K562 (cell line): Measurements from ENCODE around the gene FRMD3. TPM values are rescaled to one million over a fixed set of nuclear protein-coding genes. Genes with fewer than 3 reads are reported as not detected.

Experiments used
- ATAC-seq: fragments of 200-7000 bp; cut with Tn5 transposase; 3 replicates; pipeline ENCODE4 v1.9.1; 2020; ENCODE audit warnings: moderate library complexity
- BruUV-seq: library from RNA; stranded (reverse); fragments of 400-500 nt; replicated peaks from 2 replicates; lab custom pipeline; 2021; lab: Mats Ljungman, UMichigan
- CTCF ChIA-PET: fragments of 300-600 bp; formaldehyde crosslinking; extraction: SDS; loops from one replicate; lab custom pipeline; 2021; ENCODE audit warnings: low intra/inter-chr PET ratio; lab: Yijun Ruan, JAX
- POLR2A ChIA-PET: fragments of 300-600, 350-650 bp; sonication (Branson Sonifier 250); formaldehyde crosslinking; extraction: SDS; loops from one replicate; lab custom pipeline; 2021; ENCODE audit warnings: antibody characterized with exemption, inconsistent platforms; lab: Yijun Ruan, JAX
- DNase-seq, 4 experiments: peaks; one replicate each; pipeline versions ENCODE4 v3.0.0 to v3.0.0-alpha.2; 2011 to 2018; ENCODE audit warnings: low spot score in 3 of 4, mixed read lengths in 3 of 4; ENCODE audit errors: extremely low read depth in 1 of 4
- FAIRE-seq: peaks from 2 replicates; lab custom pipeline; 2011; peaks lifted over from hg19 to GRCh38; lab: Jason Lieb, UNC
- H2AFZ ChIP-seq: 2 replicates; pipeline ENCODE4 v1.6.0; 2011; ENCODE audit warnings: low read depth, low read length, control low read depth, inconsistent platforms
- H3K27ac ChIP-seq: fragments of 200-600 bp; 3 replicates; pipeline ENCODE4 v1.8.0; 2011; ENCODE audit warnings: low read depth, mild to moderate bottlenecking, control low read depth, inconsistent platforms, low read length, moderate library complexity, mixed read lengths; ENCODE audit errors: extremely low read depth
- H3K27me3 ChIP-seq, 2 experiments: fragments of 300-600 bp in 1 of 2; 2 replicates in 1 of 2; 3 replicates in 1 of 2; pipeline versions ENCODE4 v1.6.0 to v1.8.0; 2011; ENCODE audit warnings: inconsistent platforms in 2 of 2, low read length in 2 of 2, mild to moderate bottlenecking in 1 of 2, mixed read lengths in 1 of 2, moderate library complexity in 1 of 2; ENCODE audit not compliant: control insufficient read depth in 2 of 2, insufficient read depth in 2 of 2
- H3K36me3 ChIP-seq: fragments of 300-600 bp; 3 replicates; pipeline ENCODE4 v1.8.0; 2011; ENCODE audit warnings: mild to moderate bottlenecking, low read length, inconsistent platforms; ENCODE audit not compliant: control insufficient read depth, insufficient read depth
- H3K4me1 ChIP-seq, 2 experiments: fragments of 200-600 bp in 1 of 2; replicated peaks in 1 of 2; 2 replicates in 1 of 2; 3 replicates in 1 of 2; pipeline versions ENCODE4 v1.5.1 to v1.8.0; 2011; ENCODE audit warnings: inconsistent platforms in 2 of 2, low read length in 2 of 2, mild to moderate bottlenecking in 1 of 2, mixed read lengths in 1 of 2, moderate library complexity in 1 of 2; ENCODE audit not compliant: control insufficient read depth in 2 of 2, insufficient read depth in 2 of 2
- H3K4me2 ChIP-seq: 2 replicates; pipeline ENCODE4 v1.6.1; 2011; ENCODE audit warnings: low read length, control low read depth, inconsistent platforms, mixed read lengths; ENCODE audit not compliant: insufficient read depth
- H3K4me3 ChIP-seq: fragments of 200-600 bp; sonication (generic), shearing (Covaris generic); 2 replicates; pipeline ENCODE4 v1.5.1; 2016; ENCODE audit warnings: control low read depth, inconsistent platforms
- H3K79me2 ChIP-seq: fragments of 200-600 bp; 3 replicates; pipeline ENCODE4 v1.8.0; 2011; ENCODE audit warnings: low read length, inconsistent platforms; ENCODE audit not compliant: control insufficient read depth, insufficient read depth
- H3K9ac ChIP-seq, 2 experiments: 2 replicates each; pipeline versions ENCODE4 v1.6.0 to v1.6.1; 2011; ENCODE audit warnings: low read depth in 2 of 2, low read length in 2 of 2, control low read depth in 1 of 2, inconsistent platforms in 1 of 2, mild to moderate bottlenecking in 1 of 2, mixed read lengths in 1 of 2; ENCODE audit not compliant: insufficient read depth in 1 of 2
- H3K9me1 ChIP-seq: one replicate; pipeline ENCODE4 v1.6.0; 2011; ENCODE audit warnings: inconsistent platforms, mild to moderate bottlenecking, low read length, moderate library complexity; ENCODE audit not compliant: control insufficient read depth, insufficient read depth
- H3K9me3 ChIP-seq: replicated peaks from 2 replicates; pipeline ENCODE4 v1.5.1; 2011; ENCODE audit warnings: low read depth, low read length, inconsistent platforms; ENCODE audit not compliant: control insufficient read depth, insufficient read depth
- H4K20me1 ChIP-seq: replicated peaks from 2 replicates; pipeline ENCODE4 v1.6.1; 2011; ENCODE audit warnings: low read length, inconsistent platforms, mixed read lengths; ENCODE audit not compliant: control insufficient read depth, insufficient read depth
- NRF1 ChIP-seq, 2 experiments: fragments of 450-650 bp; IDR thresholded peaks in 1 of 2; conservative IDR thresholded peaks in 1 of 2; 2 replicates each; pipeline ENCODE4 v1.6.1; 2014; ENCODE audit warnings: mild to moderate bottlenecking in 2 of 2
- TEAD4 ChIP-seq, 2 experiments: sonication (generic) in 1 of 2; formaldehyde crosslinking in 1 of 2; IDR thresholded peaks; 2 replicates each; pipeline versions ENCODE4 v1.6.1 to v1.8.0; 2012 to 2022; ENCODE audit warnings: borderline replicate concordance in 1 of 2, inconsistent platforms in 1 of 2, low read length in 1 of 2, mild to moderate bottlenecking in 1 of 2, missing genetic modification reagents in 1 of 2
- ZNF224 ChIP-seq: sonication (generic); formaldehyde crosslinking; IDR thresholded peaks from 2 replicates; pipeline ENCODE4 v1.8.0; 2022; ENCODE audit warnings: mild to moderate bottlenecking, missing genetic modification reagents
- ZNF277 ChIP-seq: fragments of 250-450 bp; sonication (Bioruptor Pico); IDR thresholded peaks from 2 replicates; pipeline ENCODE4 v1.8.0; 2022; ENCODE audit warnings: inconsistent platforms, mild to moderate bottlenecking, moderate library complexity, borderline replicate concordance
- ZNF740 ChIP-seq, 3 experiments: fragments of 200-800 bp in 1 of 3; sonication (Bioruptor generic) in 1 of 3; sonication (generic) in 1 of 3; formaldehyde crosslinking in 1 of 3; IDR thresholded peaks; 2 replicates each; pipeline versions ENCODE4 v1.6.1 to v1.8.0; 2016 to 2022; ENCODE audit warnings: mild to moderate bottlenecking in 2 of 3, missing compliant biosample characterization in 2 of 3, missing genetic modification characterization in 2 of 3, missing genetic modification reagents in 1 of 3
- ZSCAN32 ChIP-seq: fragments of 450-650 bp; formaldehyde crosslinking; IDR thresholded peaks from 2 replicates; pipeline ENCODE4 v1.4.0; 2020; ENCODE audit warnings: mild to moderate bottlenecking, moderate library complexity
- WGBS: fragments of 100-300 bp; shearing (Covaris generic); methylation state at CpG from one replicate; pipeline ENCODE4 v1.1.6; 2016; ENCODE audit warnings: low coverage, mixed read lengths; ENCODE audit not compliant: insufficient coverage; ENCODE audit errors: missing lambda C conversion rate; 5-methylcytosine and 5-hydroxymethylcytosine counted together
- in situ Hi-C: fragments of 300-500 bp; cut with MboI; formaldehyde crosslinking; loops from 4 replicates; pipeline ENCODE4 v1.15.0; 2018; ENCODE audit warnings: inconsistent platforms, mixed read lengths
- intact Hi-C: fragments of 100-400 bp; cut with micrococcal nuclease; formaldehyde crosslinking; loops from 2 replicates; pipeline ENCODE4 v1.14.2; 2022
- polyA plus RNA-seq, 8 experiments: library from polyadenylated mRNA; depleted of rRNA in 4 of 8; stranded (reverse) in 5 of 8; unstranded in 3 of 8; fragments of >200 nt; fragmentation: Nextera tagmentation in 2 of 8; fragmentation: Illumina TruSeq in 1 of 8; extraction: Ambion mirVana in 2 of 8; extraction: Trizol in 1 of 8; gene quantifications; 2 replicates each; pipeline versions ENCODE4 v1.2.1 to v1.2.3, GENCODE V29; 2011 to 2014; ENCODE audit warnings: inconsistent platforms in 1 of 8, missing spikeins in 1 of 8
- total RNA-seq, 7 experiments: library from RNA; depleted of rRNA in 6 of 7; stranded (reverse); fragments of >200 nt in 6 of 7; fragmentation: Illumina TruSeq in 2 of 7; extraction: Trizol in 2 of 7; gene quantifications; 2 replicates each; pipeline versions ENCODE4 v1.2.1 to v1.2.3, GENCODE V29; 2011 to 2021; ENCODE audit warnings: low replicate concordance in 1 of 7

The FRMD3 gene
- total and polyA plus RNA-seq, 9 of the 15 experiments (the other 6 are each of a cell fraction or from before 2014, with no cell fraction given), result 0.09 to 0.51 (median 0.21) TPM

- H3K9me1 ChIP-seq, result no peaks in the 10 kb centered on the region
- H3K9me3 ChIP-seq, result no peaks in the 10 kb centered on the region
- intact Hi-C loops, result no loop called here
- ATAC-seq (no peak), FAIRE-seq (no peak), DNase-seq (no peak)
- TF ChIP-seq NRF1 (conservative IDR thresholded peaks at IDR 0.05 in 1 of 2, IDR thresholded peaks at IDR 0.05 in 1 of 2) (no peak), ZSCAN32 (no peak), ZNF740 (CRISPR knock-in tag; IDR thresholded peaks at IDR 0.05) (no peak), ZNF740 (tag; IDR thresholded peaks at IDR 0.05) (no peak), ZNF224 (CRISPR knock-in tag) (no peak), TEAD4 (IDR thresholded peaks at IDR 0.05; ENCODE audit: low read length) (no peak), TEAD4 (CRISPR knock-in tag; IDR thresholded peaks at IDR 0.05; ENCODE audit: borderline replicate concordance) (no peak), ZNF277 (CRISPR knock-in tag) (no peak)
- no peaks in the 10 kb centered on the region for H3K79me2 ChIP-seq
- H3K36me3 ChIP-seq, result no peaks in the 10 kb centered on the region
- no peak overlapping the region for H2AFZ ChIP-seq
- H3K4me3 ChIP-seq, result no peak overlapping the region
- ChIA-PET CTCF (no interaction called here), POLR2A (no interaction called here)
- no peaks in the 10 kb centered on the region for H3K4me1 ChIP-seq
- H3K4me2 ChIP-seq, result no peak overlapping the region
- no peak overlapping the region for H3K27ac ChIP-seq
- in situ Hi-C loops, result no loop called here
- no peaks in the 10 kb centered on the region for H4K20me1 ChIP-seq
- no peak overlapping the region for H3K9ac ChIP-seq
- no peaks in the 10 kb centered on the region for H3K27me3 ChIP-seq
- WGBS, result 22% methylated on average over 6 of the region's 6 CpGs
- BruUV-seq, result no TSS peak
These were observed 663 bp upstream of the FRMD3 start for GRCh38 chr9:83538890-83539238.
